SK-N-SH treated with all-trans-retinoic acid at 6 μM for 48 hours (cell line): ENCODE data around the gene RREB1.

ENCODE experiments used
- CSDC2 ChIP-seq: fragments of 250-450 bp; sonication (Bioruptor Pico); IDR thresholded peaks from 2 replicates; pipeline ENCODE4 v1.5.0; 2020; ENCODE audit warnings: mild to moderate bottlenecking, moderate library complexity
- ESRRG ChIP-seq: fragments of 250-450 bp; sonication (Bioruptor Pico); IDR thresholded peaks from 2 replicates; pipeline ENCODE4 v1.6.1; 2021; ENCODE audit warnings: mild to moderate bottlenecking
- GLIS3 ChIP-seq: fragments of 250-450 bp; sonication (Bioruptor Pico); IDR thresholded peaks from 2 replicates; pipeline ENCODE4 v1.5.0; 2020; ENCODE audit warnings: mild to moderate bottlenecking, moderate library complexity
- PATZ1 ChIP-seq: fragments of 250-450 bp; sonication (Bioruptor Pico); IDR thresholded peaks from 2 replicates; pipeline ENCODE4 v1.8.0; 2020; ENCODE audit warnings: mild to moderate bottlenecking, moderate library complexity, borderline replicate concordance
- RARB ChIP-seq: fragments of 250-450 bp; sonication (Bioruptor Pico); IDR thresholded peaks from 2 replicates; pipeline ENCODE4 v1.8.0; 2021; ENCODE audit warnings: mild to moderate bottlenecking, moderate library complexity
- ZFP3 ChIP-seq: fragments of 250-450 bp; sonication (Bioruptor Pico); IDR thresholded peaks from 2 replicates; pipeline ENCODE4 v1.5.0; 2020; ENCODE audit warnings: mild to moderate bottlenecking, moderate library complexity
- ZFP30 ChIP-seq: fragments of 450-650 bp; formaldehyde crosslinking; IDR thresholded peaks from 2 replicates; pipeline ENCODE4 v1.5.0; 2022; ENCODE audit warnings: mild to moderate bottlenecking, moderate library complexity
- ZNF565 ChIP-seq: fragments of 450-650 bp; formaldehyde crosslinking; conservative IDR thresholded peaks from 2 replicates; pipeline ENCODE4 v1.5.0; 2020; ENCODE audit warnings: low read depth, mild to moderate bottlenecking, moderate library complexity
- TF ChIP-seq, protein P1 (sequence below): fragments of 250-450 bp; sonication (Bioruptor Pico); IDR thresholded peaks from 2 replicates; pipeline ENCODE4 v1.5.1; 2020; ENCODE audit warnings: low read depth, mild to moderate bottlenecking, moderate library complexity

GRCh38 chr6:7256785-7257184 is 149.0 kb downstream of the RREB1 start:
- no peak for TF ChIP-seq CSDC2 (CRISPR knock-in tag)
- no peak for TF ChIP-seq GLIS3 (CRISPR knock-in tag)
- TF ChIP-seq ZFP3 (CRISPR knock-in tag): no peak
- TF ChIP-seq, protein P1, sequence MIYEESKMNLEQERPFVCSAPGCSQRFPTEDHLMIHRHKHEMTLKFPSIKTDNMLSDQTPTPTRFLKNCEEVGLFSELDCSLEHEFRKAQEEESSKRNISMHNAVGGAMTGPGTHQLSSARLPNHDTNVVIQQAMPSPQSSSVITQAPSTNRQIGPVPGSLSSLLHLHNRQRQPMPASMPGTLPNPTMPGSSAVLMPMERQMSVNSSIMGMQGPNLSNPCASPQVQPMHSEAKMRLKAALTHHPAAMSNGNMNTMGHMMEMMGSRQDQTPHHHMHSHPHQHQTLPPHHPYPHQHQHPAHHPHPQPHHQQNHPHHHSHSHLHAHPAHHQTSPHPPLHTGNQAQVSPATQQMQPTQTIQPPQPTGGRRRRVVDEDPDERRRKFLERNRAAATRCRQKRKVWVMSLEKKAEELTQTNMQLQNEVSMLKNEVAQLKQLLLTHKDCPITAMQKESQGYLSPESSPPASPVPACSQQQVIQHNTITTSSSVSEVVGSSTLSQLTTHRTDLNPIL (CRISPR knock-in tag): no peak
- no peak for TF ChIP-seq ZNF565 (CRISPR knock-in tag)
- no peak for TF ChIP-seq ESRRG
- TF ChIP-seq PATZ1 (CRISPR knock-in tag): no peak
- TF ChIP-seq RARB (CRISPR knock-in tag): no peak
- no peak for TF ChIP-seq ZFP30 (CRISPR knock-in tag)
